ENCODE data around the gene CLEC4E. TPM values are rescaled to one million over a fixed set of nuclear protein-coding genes. Genes with fewer than 3 reads are reported as not detected.

CLEC4E gene
- total RNA-seq, 1 experiment from 2014 or later: not detected

DNA sequence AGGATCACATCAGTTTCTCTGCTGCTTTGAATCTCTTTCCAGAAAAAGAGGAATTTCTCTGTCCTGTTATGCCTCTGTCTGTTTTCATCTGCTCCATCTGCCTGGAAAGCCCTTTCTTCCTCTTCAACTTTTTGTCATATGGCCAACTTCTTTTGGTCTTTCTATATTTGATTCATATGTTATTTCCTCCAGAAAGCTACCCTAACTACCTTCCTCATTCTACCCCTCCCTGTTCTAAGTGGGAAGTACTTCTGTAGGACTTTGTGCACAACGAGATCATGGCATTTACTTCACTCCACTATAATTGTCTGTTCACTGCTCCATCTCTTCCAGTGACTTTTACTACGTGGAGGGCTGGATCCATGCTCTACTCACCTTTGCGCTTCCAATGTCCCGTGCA lies 21.5 kb downstream of the CLEC4E start:
- DNase-seq: no peak
- no peaks in the 10 kb centered on the region; the same call in 1 of the 2 replicates for H3K9me2 ChIP-seq (ENCODE audit: insufficient read depth)
- intact Hi-C loops (cut with micrococcal nuclease; ENCODE audit: unreplicated experiment): no loop called here
- H3K4me1 ChIP-seq (replicated peaks; ENCODE audit: insufficient read depth): no peaks in the 10 kb centered on the region
- H2AFZ ChIP-seq: no peak overlapping the region
- no peak overlapping the region for H3K4me3 ChIP-seq
- H3K27me3 ChIP-seq (ENCODE audit: insufficient read depth, low read depth): peaks cover 22% of the 10 kb centered on the region
- ChIA-PET POLR2A (ENCODE audit: unreplicated experiment) (interaction anchor here (0.5 kb wide), 1 partner anchor 68 kb away, joined by 4 read pairs; no protein-coding TSS in a partner anchor), CTCF (no interaction called here)
- H3F3A ChIP-seq (ENCODE audit: insufficient read depth, low read depth): no peaks in the 10 kb centered on the region
- no TSS peak for BruUV-seq (replicated peaks)
- no peaks in the 10 kb centered on the region for H3K36me3 ChIP-seq (ENCODE audit: low read depth)
- no peak overlapping the region for H3K27ac ChIP-seq
- no peak overlapping the region for H3K4me2 ChIP-seq
- TF ChIP-seq EZH2 (IDR thresholded peaks at IDR 0.05; ENCODE audit: low read depth): no peak
- TF ChIP-seq, protein P1, sequence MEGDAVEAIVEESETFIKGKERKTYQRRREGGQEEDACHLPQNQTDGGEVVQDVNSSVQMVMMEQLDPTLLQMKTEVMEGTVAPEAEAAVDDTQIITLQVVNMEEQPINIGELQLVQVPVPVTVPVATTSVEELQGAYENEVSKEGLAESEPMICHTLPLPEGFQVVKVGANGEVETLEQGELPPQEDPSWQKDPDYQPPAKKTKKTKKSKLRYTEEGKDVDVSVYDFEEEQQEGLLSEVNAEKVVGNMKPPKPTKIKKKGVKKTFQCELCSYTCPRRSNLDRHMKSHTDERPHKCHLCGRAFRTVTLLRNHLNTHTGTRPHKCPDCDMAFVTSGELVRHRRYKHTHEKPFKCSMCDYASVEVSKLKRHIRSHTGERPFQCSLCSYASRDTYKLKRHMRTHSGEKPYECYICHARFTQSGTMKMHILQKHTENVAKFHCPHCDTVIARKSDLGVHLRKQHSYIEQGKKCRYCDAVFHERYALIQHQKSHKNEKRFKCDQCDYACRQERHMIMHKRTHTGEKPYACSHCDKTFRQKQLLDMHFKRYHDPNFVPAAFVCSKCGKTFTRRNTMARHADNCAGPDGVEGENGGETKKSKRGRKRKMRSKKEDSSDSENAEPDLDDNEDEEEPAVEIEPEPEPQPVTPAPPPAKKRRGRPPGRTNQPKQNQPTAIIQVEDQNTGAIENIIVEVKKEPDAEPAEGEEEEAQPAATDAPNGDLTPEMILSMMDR (conservative IDR thresholded peaks at IDR 0.05): no peak
- H3K9me3 ChIP-seq (ENCODE audit: insufficient read depth, low read depth): no peaks in the 10 kb centered on the region
- H3K79me2 ChIP-seq (ENCODE audit: low read depth): no peaks in the 10 kb centered on the region
- peaks cover 3% of the 10 kb centered on the region; the same call in 1 of the 2 replicates for H4K20me1 ChIP-seq (ENCODE audit: insufficient read depth)

DNA sequence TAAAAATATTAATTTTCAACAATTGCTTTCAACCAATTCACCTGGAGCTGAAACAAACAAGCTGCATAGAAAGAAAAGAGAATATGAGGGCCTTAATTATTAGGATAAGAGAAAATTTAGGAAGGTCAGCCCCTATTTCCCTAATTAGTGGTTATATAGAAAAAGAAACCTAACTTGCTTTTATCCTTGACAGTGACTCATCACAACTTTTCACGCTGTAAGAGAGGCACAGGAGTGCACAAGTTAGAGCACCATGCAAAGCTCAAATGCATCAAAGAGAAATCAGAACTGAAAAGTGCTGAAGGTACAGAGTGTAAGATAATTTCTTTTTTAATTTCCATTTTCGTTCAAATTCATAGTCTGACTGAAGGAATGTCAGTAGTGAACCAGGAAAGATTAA lies 22.7 kb downstream of the CLEC4E start:
- Histone ChIP-seq H3F3A (ENCODE audit: insufficient read depth, low read depth) (no peaks in the 10 kb centered on the region), H3K4me1 (replicated peaks; ENCODE audit: insufficient read depth) (no peaks in the 10 kb centered on the region), H3K9me2 (ENCODE audit: insufficient read depth) (no peaks in the 10 kb centered on the region; the same call in 1 of the 2 replicates), H3K4me3 (no peak overlapping the region), H3K27ac (no peak overlapping the region), H3K9me3 (ENCODE audit: insufficient read depth, low read depth) (no peaks in the 10 kb centered on the region), H3K36me3 (ENCODE audit: low read depth) (no peaks in the 10 kb centered on the region), H2AFZ (no peak overlapping the region), H3K4me2 (no peak overlapping the region), H3K27me3 (ENCODE audit: insufficient read depth, low read depth) (peaks cover 25% of the 10 kb centered on the region), H4K20me1 (ENCODE audit: insufficient read depth) (peaks cover 3% of the 10 kb centered on the region; the same call in 1 of the 2 replicates), H3K79me2 (ENCODE audit: low read depth) (no peaks in the 10 kb centered on the region)
- ChIA-PET POLR2A (ENCODE audit: unreplicated experiment) (no interaction called here), CTCF (no interaction called here)
- no TSS peak for BruUV-seq (replicated peaks)
- DNase-seq: no peak
- TF ChIP-seq, protein P1 (conservative IDR thresholded peaks at IDR 0.05): no peak
- no peak for TF ChIP-seq EZH2 (IDR thresholded peaks at IDR 0.05; ENCODE audit: low read depth)
- intact Hi-C loops (cut with micrococcal nuclease; ENCODE audit: unreplicated experiment): no loop called here

DNA sequence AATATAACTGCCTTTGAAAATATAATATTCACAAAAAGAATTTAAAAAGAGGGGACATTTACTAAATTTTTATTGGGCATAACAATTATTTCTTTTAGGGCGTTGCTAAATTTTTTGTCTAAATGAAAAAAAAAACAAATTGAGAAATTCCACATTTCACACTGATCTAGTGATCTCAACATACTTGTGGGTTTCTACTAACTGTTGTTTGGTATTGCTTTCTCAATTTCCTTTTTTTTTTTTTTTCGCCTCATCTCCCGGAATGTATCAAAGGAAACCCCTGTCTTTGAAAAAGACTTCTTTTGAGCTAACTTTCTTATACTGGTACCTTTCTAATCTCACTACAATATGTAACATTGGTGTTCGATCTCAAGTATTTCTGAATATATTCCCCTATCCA lies 27.4 kb downstream of the CLEC4E start, which contains the start of gene CLEC4D:
CLEC4D (plus strand) TSS at position 248 of the 400 bp plus-strand sequence. CDS start 230 bp downstream, outside the sequence.
- CTCF ChIA-PET: interaction anchor here (0.6 kb wide), 1 partner anchor 1084 kb away, joined by 3 read pairs; no protein-coding TSS in a partner anchor
- POLR2A ChIA-PET (ENCODE audit: unreplicated experiment): no interaction called here
- TF ChIP-seq, protein P1 (conservative IDR thresholded peaks at IDR 0.05): no peak
- no peak for TF ChIP-seq EZH2 (IDR thresholded peaks at IDR 0.05; ENCODE audit: low read depth)
- Histone ChIP-seq H3K4me3 (no peak within 1 kb of the TSS), H4K20me1 (ENCODE audit: insufficient read depth) (no peaks in the 10 kb centered on the region), H2AFZ (no peak within 1 kb of the TSS), H3K4me2 (no peak within 1 kb of the TSS), H3K9me3 (ENCODE audit: insufficient read depth, low read depth) (no peaks in the 10 kb centered on the region), H3K79me2 (ENCODE audit: low read depth) (no peaks in the 10 kb centered on the region), H3K27me3 (ENCODE audit: insufficient read depth, low read depth) (peaks cover 43% of the 10 kb centered on the region), H3K27ac (no peak within 1 kb of the TSS), H3K4me1 (replicated peaks; ENCODE audit: insufficient read depth) (no peaks in the 10 kb centered on the region), H3K36me3 (ENCODE audit: low read depth) (no peaks in the 10 kb centered on the region), H3K9me2 (ENCODE audit: insufficient read depth) (no peaks in the 10 kb centered on the region), H3F3A (ENCODE audit: insufficient read depth, low read depth) (no peaks in the 10 kb centered on the region)
- no peak for DNase-seq
- BruUV-seq (replicated peaks): no TSS peak
- intact Hi-C loops (cut with micrococcal nuclease; ENCODE audit: unreplicated experiment): no loop called here
